Prostate gland (tissue), 2 donors: ENCODE results near the gene PTPRD.

Experiments
- CTCF ChIP-seq, 4 experiments: fragments of 200-600 bp in 2 of 4; fragments of 450-650 bp in 2 of 4; sonication (generic) in 2 of 4; IDR thresholded peaks; 1 replicate in 3 of 4; 2 replicates in 1 of 4; pipeline ENCODE4 v1.5.1; 2016 to 2019; ENCODE audit warnings: antibody characterized with exemption in 4 of 4, mild to moderate bottlenecking in 2 of 4, moderate library complexity in 2 of 4
- POLR2A ChIP-seq: fragments of 450-650 bp; IDR thresholded peaks from one replicate; pipeline ENCODE4 v1.6.1; 2016; ENCODE audit warnings: antibody characterized with exemption, mild to moderate bottlenecking

GRCh38 chr9:9792144-9792857 lies 820.5 kb downstream of the PTPRD start:
- TF ChIP-seq CTCF (IDR thresholded peaks at IDR 0.05): no peak
- no peak for TF ChIP-seq POLR2A
